Right kidney (tissue), 9 donors: ENCODE data around the gene TTC23L.
"Not testable (repeated sequence)": the region's sequence is repeated elsewhere in the genome, so short reads cannot be mapped to it uniquely, and the experiment has no call there.

Experiments
- DNase-seq: peaks from one replicate; pipeline ENCODE4 v3.0.0-alpha.2; 2016
- long read RNA-seq, 8 donors: transcript quantifications; one replicate each; lab custom pipeline, GENCODE V29; 2026

TTC23L gene, protein sequence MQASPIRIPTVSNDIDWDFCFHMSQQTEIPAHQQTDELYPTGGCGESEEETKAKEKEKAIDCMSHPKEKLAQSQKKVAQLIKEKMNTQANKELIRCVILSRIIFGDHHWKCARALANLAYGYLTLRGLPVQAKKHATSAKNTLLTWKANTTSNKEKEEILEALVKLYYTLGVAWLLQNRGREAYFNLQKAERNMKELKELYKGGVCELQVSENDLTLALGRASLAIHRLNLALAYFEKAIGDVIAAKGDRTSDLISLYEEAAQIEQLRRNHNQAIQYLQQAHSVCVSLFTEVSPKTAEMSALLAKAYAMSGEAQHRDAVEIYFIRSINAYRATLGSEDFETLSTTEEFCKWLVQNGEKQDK
- long read RNA-seq, donor 1, partial matches to known transcripts = 13 of 13 reads
- long read RNA-seq, donor 1, other reads (novel, unspliced or antisense) = 0 of 13 reads
- long read RNA-seq, donor 2 = 0 reads
- long read RNA-seq, donor 3, partial matches to known transcripts = 5 of 10 reads
- long read RNA-seq, donor 3, other reads (novel, unspliced or antisense) = 5 of 10 reads
- long read RNA-seq, donor 4, partial matches to known transcripts = 7 of 14 reads
- long read RNA-seq, donor 4, other reads (novel, unspliced or antisense) = 6 of 14 reads
- long read RNA-seq, donor 5, partial matches to known transcripts = 19 of 19 reads
- long read RNA-seq, donor 5, other reads (novel, unspliced or antisense) = 0 of 19 reads
- long read RNA-seq, donor 6, partial matches to known transcripts = 0 of 7 reads
- long read RNA-seq, donor 6, other reads (novel, unspliced or antisense) = 7 of 7 reads
- long read RNA-seq, donor 7, partial matches to known transcripts = 19 of 30 reads
- long read RNA-seq, donor 7, other reads (novel, unspliced or antisense) = 11 of 30 reads
- long read RNA-seq, donor 8 = 0 reads

DNA sequence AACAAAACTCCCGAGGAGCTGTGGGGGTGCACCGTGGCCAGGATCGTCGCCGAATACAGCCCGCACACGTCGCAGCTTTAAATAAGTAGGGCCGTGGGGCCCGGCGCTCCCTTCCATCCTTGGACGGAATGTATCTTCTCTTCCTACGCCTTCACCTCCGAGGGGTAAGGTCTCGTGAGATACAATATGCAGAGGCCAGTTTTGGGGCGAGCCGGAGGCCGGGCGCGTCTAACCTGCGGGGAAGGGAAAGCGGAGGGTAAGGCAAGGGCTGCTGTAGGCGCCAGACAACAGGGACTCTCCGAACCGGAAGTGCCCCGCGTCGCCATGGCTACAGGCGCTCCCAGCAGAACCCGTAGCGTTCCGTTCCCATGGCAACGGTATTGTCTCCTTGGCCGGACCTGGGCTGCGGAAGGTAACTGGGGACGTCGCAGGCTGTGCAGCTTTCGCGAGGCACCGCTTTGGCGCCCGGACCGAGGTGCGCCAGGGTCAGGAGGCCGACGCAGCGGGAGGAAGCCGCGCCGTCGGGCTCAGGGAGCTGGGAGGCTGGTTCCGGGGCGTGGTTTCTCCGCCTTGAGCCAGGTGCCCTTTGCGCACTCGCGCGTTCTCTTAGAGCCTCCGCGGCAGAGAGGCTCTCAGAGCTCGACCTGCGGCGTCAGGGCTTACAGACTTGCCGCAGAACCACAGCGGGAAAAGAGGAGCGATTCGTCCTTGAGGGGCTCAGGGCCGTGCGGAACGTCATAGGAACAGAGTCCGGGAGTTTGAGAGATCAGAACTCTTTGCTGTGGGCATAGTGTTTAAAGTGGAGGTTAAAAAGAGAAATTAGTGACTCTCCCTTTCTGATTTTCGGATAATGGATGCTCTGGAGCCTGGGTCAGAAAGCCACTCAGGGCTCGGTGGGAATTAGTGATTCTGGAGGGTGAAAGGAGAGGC is at the start of gene TTC23L:
TTC23L (plus strand) TSS at position 380 of the 930 bp plus-strand sequence. CDS start 1,508 bp downstream, outside the sequence.
- DNase-seq = peak; percentile 99

DNA sequence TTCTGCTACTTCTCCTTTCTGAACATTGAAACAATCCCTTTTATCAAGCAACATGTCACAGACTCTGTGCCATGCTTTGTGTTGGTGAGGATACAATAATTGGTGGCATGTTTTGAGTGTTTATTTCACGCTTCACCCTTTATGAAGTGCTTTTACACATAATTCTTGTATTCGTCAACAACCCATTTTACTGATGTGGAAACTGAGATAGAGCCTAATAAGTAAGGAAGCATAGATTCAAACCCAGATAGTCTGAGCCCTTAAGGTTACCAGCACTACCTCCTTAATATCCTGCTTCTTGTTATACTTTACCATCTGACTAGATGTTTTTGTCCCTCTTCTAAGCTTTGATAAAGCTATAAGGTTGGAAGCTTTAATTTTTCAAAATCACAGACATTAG is 49.3 kb upstream of the TTC23L start:
- DNase-seq = no peak

DNA sequence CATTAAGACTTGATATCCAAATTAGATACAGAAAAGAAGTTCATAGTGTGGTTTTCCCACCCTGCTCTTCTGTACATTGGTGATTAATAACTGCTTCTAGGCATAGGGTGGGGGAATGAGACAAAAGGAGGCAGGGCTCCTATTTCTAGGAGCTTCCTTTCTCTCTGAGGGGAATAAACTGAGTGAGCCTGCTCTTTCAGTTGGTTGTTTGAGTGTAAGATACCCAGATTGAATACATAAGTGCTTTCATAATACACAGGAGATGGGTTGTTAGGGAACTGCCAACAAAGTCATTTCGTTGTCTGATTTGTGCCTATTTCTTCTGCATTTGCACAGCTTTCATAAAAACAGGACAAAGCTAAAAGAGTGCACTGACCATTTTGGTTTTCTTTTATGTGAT is 48.9 kb upstream of the TTC23L start:
- no peak for DNase-seq

DNA sequence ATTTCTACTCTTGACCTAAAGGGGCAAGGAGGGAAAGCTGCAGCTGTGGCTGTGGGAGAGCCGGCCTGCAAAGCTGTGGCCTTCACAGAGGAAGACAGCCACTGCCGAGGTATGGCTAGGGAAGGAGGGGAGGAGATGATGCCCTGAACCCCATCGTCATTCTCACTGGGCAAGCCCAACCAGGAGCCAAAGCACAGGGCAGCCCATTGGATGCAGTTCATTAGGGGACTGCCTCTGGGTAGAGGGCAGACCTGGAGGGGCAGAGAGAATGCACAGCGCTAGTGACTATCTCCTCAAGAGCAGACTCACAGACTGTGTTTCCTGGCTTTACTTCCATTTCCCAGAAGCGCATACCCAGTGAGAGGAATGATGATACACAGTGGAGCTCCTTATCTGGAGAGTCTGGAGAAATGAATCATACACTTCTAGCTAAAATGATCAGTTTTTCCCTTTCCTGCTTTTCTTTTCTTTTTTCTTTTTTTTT is 47.2 kb upstream of the TTC23L start:
- DNase-seq = no peak

DNA sequence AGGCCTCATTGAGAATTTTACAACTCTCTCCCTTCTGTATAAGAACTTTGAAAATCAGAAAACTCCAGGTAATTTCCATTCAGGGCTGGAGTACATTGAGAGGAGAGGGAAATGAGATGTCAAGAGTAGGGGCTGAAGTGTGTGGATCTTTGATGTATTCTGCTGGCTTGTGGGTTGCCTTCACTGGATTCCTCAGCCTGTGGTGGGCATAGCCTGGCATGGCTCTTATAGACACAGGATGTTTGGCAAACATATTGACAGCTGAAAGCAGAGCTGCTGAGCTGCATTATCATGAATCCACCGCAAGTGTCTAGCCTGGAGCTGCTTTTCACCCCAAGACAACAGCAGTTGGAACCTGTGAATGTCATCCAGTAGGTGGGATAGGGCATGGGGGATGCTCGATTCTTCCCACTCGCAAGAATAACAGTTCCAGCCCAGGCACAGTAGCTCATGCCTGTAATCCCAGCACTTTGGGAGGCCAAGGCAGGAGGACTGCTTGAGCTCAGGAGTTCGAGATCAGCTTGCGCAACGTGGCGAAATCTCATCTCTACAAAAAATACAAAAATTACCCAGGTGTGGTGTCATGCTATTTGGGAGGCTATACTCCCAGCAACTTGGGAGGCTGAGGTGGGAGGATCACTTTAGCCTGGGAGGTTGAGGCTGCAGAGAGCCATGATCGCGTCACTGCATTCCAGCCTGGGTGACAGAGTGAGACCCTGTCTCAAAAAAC is 36.0 kb upstream of the TTC23L start:
- DNase-seq = no peak

DNA sequence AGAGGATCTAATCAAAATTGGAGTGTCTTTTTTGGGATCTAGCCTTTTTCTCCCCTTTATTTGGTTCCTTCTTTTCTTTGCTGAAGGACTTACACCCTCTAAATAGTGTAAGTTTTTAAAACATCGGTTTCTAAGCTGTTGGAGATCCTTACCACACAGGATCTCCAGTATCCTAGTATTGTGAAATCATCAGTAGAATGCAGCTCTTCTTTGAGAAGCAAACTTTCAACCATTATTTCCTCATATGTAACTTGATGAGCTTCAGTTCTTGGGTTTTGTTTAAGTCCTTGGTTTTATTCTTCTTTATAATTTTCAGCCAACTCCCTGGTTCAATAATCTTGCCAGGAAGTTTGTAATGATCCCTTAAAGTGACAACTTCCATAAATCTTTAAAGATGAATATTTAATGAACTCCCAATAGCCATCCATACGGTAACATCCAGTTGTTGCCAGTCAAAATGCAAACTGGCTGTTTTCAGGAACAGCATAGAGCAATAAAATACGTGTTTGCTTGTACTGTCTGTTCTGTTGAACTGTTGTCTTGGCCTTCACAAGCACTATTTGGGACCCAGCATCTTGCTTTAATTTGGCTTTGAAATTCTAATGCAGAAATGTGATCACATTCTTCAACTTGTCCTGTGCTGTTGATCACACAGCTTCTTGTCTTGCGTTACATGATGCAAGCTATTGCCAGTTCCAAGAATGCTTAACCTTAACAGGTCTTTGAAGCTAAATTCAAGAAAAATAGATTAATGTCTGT is 34.8 kb upstream of the TTC23L start:
- DNase-seq = no peak

DNA sequence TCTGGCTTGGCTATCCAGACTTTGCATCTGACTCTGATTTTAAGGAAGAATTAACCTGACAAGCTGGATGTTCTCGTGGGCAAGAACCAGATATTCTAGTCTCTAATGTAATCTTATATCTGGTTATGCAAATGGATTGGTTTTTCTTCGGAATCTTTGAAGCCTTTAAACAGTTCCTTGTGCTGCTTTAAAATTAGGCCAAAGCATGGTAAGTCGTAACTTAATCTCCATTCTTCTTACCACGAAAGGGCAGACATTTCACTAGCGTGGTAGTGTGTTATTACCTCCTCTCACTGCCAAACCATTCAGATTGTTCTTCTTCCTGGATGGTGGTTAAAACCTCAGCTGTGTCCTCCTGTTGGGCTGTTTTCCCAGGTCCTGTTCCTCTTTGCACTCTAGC is 34.1 kb upstream of the TTC23L start:
- DNase-seq = no peak

DNA sequence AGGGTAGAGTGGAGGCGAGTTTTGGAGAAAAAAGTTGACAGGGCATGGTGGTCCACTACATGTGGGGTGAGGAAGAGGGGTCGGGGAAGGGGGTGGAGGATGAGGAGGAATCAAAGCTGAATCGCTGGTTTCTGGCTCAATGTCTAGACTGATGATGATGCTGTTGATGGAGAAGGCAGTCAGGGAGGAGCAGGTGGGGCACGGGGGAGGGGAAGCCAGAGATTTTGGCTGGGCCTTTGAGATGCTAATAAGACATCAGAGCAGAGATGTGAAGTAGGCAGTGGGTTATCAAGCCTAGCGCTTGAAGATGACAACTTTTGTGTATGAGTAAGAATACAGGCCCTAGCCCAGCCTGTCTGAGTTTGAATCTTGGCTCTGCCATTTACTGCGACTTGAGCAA is 32.4 kb upstream of the TTC23L start:
- no peak for DNase-seq

DNA sequence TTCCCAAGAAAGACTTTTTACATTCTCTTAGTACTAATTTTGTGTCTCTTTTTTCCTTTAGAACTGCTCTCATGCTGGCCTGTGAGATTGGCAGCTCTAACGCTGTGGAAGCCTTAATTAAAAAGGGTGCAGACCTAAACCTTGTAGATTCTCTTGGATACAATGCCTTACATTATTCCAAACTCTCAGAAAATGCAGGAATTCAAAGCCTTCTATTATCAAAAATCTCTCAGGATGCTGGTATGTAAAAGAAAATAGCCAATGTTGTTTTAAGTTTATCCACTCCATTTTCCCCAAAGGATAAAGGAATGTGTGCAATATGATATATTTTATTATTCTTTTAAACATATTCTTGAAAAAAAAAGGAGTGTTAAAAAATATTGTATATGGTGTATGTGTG is 27.3 kb upstream of the TTC23L start:
- no peak for DNase-seq

DNA sequence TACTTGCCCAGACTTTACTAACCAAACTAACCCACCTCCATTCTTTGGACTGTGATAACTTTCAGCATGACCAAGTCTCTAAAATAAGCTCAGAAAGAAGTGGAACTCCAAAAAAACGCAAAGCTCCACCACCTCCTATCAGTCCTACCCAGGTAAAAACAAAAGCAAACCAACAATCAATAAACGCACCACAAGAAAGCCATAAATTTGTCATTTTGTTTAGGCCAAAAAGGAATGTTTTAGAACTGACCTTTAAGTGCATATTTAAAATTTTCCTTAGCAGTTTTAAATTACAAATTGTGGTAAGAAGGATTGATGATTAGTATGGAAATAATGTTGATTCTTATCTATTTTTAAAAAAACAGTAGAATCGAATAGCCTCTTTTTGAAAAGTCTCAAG is 25.5 kb upstream of the TTC23L start:
- no peak for DNase-seq

DNA sequence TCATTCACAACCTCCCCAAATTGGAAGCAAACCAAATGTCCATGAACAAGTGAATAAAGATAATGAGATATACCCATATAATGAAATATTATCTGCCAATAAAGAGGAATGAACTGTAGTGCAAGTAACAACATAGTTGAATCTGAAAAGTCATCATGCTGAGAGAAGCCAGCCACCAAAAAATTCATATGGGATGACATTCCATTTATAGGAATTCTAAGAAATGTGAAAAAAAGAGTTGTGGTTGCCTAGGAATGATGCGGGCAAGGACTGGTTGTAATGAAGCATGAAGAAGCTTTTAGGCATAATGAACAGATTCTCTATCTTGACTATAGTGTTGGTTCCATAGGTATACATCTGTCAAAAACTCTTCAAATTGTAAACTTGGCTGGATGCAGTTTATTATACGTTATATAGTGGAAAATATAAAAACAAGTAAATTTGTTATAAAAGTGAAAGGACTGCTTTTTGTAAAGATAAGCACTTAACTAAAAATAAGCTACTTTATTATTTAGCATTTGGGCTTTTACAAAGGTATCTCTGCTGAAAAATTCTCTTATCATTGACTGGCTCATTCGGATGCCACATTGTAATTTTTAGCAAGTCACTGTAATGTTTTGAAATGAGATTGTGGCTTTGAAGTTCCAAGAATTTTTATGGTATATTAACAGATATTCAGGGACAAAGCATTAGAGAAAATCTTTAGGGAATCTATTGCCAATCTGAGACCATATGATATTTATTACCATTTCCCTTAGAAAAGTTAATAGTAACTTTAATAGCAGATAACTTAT is 21.2 kb upstream of the TTC23L start:
- DNase-seq = no peak

DNA sequence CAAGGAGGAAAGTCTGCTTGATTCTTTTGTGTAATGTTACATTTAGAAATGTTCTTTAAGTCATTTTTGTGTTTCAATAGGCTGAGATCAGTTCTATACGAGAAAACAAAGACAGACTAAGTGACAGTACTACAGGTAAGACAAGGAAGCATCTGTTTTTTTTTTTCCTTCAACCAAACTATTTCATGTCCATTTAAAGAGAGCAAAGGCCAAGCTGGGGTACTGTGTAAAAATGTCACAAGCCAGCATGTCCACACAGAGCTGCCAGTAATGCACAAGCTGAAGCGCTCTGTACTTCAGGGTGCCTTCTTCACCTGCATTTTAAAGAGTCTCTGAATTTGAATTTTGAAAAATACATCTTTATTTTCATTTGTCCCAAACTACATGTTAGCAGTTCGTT is 20.2 kb upstream of the TTC23L start:
- no peak for DNase-seq

DNA sequence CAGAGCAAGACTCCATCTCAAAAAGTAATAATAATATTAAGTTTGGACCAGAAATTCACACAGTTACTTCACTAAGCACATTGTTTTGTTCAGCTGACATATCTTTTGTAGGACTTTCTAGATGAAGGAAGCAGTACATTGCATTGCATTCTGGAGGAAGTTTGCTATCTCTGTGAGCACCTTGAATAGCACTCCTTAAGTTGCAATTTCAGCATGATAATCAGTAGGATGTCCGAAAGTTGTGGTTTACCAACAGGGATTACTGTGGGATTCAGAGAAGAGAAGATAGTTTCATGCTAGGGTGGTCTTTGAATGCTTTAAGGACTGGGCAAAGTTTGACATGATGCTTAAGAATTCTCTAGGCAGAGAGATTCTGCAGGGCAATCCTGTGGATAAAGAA is 18.4 kb upstream of the TTC23L start:
- no peak for DNase-seq

DNA sequence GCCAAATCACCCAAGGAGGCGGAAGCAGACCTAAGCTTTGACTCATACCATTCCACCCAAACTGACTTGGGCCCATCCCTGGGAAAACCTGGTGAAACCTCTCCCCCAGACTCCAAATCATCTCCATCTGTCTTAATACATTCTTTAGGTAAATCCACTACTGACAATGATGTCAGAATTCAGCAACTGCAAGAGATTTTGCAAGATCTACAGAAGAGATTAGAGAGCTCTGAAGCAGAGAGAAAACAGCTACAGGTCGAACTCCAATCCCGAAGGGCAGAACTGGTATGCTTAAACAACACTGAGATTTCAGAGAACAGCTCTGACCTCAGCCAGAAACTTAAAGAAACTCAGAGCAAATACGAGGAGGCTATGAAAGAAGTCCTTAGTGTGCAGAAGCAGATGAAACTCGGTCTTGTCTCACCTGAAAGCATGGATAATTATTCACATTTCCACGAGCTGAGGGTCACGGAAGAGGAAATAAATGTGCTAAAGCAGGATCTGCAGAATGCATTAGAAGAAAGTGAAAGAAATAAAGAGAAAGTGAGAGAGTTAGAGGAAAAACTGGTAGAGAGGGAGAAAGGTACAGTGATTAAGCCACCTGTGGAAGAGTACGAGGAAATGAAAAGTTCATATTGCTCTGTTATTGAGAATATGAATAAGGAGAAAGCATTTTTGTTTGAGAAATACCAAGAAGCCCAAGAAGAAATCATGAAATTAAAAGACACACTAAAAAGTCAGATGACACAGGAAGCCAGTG is 15.8 kb upstream of the TTC23L start:
- DNase-seq = no peak

DNA sequence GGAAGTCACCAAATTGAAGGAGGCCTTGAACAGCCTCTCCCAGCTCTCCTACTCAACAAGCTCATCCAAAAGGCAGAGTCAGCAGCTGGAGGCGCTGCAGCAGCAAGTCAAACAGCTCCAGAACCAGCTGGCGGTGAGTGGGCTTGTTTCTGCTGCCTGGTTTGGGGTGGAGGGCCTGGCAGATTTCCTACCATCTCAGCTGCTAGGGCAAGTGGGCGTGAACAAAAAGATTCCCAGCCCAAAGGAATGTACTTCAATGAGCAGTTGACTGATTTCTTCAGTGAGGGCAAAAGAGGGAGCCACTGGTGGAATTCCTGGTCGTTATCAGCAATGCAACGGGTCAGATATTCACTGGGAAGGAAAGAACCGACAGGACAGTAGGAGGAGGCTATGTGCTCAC is 12.6 kb upstream of the TTC23L start:
- no peak for DNase-seq

DNA sequence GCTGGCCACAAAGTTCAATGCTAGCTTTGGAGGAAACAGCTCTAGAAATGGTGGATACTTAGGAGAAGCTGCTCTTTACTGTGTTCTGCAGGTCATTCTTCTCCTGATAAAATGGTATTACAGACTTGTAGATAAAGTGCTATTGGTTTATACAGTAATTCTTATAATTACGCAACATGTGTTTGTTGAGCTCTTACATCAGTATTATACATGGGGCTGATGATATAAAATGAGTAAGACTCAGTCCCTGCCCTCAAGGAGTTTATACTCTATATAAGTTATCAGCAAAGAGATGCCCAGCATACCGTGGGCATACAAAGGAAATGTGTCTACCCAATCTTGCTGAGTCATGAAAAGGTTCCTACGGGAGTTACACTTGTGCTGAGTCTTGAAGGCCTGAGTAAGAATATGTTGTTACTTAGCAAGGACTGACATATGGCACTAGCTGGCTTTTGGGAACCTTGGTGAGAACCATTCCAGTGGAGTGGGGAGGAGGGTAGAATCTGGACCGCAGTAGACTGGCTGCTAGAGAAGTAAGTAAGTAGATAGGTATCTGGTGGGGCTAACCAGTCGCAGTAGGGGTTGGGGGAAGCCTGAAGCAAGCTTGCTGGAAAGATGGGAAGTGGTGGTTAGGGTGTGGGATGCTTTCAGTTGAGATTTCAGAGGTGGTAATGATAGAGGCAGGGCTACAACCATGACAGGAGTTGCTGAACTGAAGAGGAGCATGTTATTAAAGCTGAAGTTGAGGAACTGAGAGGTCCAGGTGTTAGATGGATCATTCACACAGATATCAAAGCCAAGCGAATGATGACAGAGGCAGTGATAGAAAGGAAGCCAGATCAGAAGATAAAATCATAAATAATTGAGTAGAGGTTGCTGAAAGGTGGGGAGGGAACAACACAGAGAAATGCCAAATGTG is 11.1 kb upstream of the TTC23L start:
- DNase-seq = no peak

DNA sequence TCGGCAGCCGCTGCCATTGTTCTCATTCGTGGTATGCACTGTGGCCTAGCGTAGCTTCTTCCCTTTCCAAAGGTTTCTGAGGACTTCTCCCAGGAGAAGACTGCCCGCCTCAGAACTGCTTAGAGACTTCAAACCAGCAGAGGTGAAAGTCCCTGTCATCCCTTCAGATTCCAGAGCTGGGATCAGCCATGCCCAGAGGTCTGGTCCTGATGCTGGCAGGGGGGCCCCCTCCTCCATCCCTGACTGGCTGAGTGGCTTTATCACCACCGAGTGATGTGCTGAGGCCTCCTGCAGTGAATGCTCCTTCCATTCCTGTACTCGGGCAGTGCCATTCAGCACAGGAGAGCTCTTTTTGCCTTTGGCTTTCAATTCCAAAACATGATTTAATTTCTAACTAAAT is 8.1 kb upstream of the TTC23L start:
- DNase-seq = not testable (repeated sequence)

DNA sequence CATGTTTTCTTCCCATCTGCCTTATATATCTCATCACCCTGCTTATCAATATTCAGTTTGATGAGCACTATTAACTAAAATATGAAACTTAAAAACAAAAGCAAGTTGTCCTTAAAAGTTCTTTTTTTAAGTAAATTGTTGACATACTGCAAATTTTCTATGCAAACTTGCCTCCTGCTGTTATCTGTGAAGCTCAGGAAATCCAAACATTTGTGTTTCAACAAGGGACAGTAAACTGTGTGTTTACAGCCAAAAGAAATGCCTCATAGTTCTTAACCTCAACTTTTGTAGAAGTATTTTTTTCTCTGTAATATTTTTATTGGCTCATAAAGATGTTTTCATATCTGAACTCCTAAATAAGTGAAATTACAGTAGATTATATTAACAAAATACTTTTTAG is 7.7 kb upstream of the TTC23L start:
- DNase-seq = no peak
